Tongue (tissue), 2 donors: ENCODE measurements around the gene KIAA1671. TPM values are rescaled to one million over a fixed set of nuclear protein-coding genes. Genes with fewer than 3 reads are reported as not detected.

Source experiments
- DNase-seq: peaks from one replicate; pipeline ENCODE4 v3.0.0-alpha.2; 2015
- total RNA-seq: library from RNA; depleted of rRNA; stranded (reverse); fragments of >200 nt; gene quantifications from one replicate; pipeline ENCODE4 v1.2.3, GENCODE V29; 2014

KIAA1671 gene
- total RNA-seq, 1 donor from 2014 or later: 31.7 TPM

- DNase-seq: no peak
Measured at GRCh38 chr22:25014896-25015755, 62.6 kb downstream of the KIAA1671 start.

GRCh38 chr22:25016311-25016710, 63.8 kb downstream of the KIAA1671 start:
- no peak for DNase-seq

GRCh38 chr22:25018009-25018408, 65.5 kb downstream of the KIAA1671 start:
- DNase-seq: no peak

- no peak for DNase-seq
Measured at GRCh38 chr22:25019427-25020184, 67.1 kb downstream of the KIAA1671 start.

- DNase-seq: no peak
Measured at GRCh38 chr22:25021409-25021808, 68.9 kb downstream of the KIAA1671 start.

GRCh38 chr22:25021976-25022711, 69.6 kb downstream of the KIAA1671 start:
- peak; percentile 66 for DNase-seq

- DNase-seq: no peak
Measured at GRCh38 chr22:25023879-25024278, 71.4 kb downstream of the KIAA1671 start.

GRCh38 chr22:25024895-25025294, 72.4 kb downstream of the KIAA1671 start:
- DNase-seq: no peak

GRCh38 chr22:25025491-25026400, 73.2 kb downstream of the KIAA1671 start:
- DNase-seq: peak; percentile 53

GRCh38 chr22:25027043-25027906, 74.8 kb downstream of the KIAA1671 start:
- peak; percentile 35 for DNase-seq

GRCh38 chr22:25027959-25028840, 75.7 kb downstream of the KIAA1671 start:
- DNase-seq: peak; percentile 29

- no peak for DNase-seq
Measured at GRCh38 chr22:25028841-25029141, 76.3 kb downstream of the KIAA1671 start.

GRCh38 chr22:25029181-25029580, 76.7 kb downstream of the KIAA1671 start:
- DNase-seq: no peak

- DNase-seq: no peak
Measured at GRCh38 chr22:25030636-25031035, 78.1 kb downstream of the KIAA1671 start.

GRCh38 chr22:25032066-25032465, 79.5 kb downstream of the KIAA1671 start:
- no peak for DNase-seq

- DNase-seq: no peak
Measured at GRCh38 chr22:25035715-25036114, 83.2 kb downstream of the KIAA1671 start.

GRCh38 chr22:25038239-25038638, 85.7 kb downstream of the KIAA1671 start:
- DNase-seq: no peak

GRCh38 chr22:25038771-25039170, 86.3 kb downstream of the KIAA1671 start:
- DNase-seq: no peak

- DNase-seq: no peak
Measured at GRCh38 chr22:25039255-25039654, 86.7 kb downstream of the KIAA1671 start.

- no peak for DNase-seq
Measured at GRCh38 chr22:25039754-25040153, 87.2 kb downstream of the KIAA1671 start.
